Measurements from ENCODE around the gene PROX1. TPM values are rescaled to one million over a fixed set of nuclear protein-coding genes. Genes with fewer than 3 reads are reported as not detected.
"Not testable (repeated sequence)": the region's sequence is repeated elsewhere in the genome, so short reads cannot be mapped to it uniquely, and the experiment has no call there.

PROX1 gene
- total RNA-seq, 1 donor from 2014 or later = 14.3 TPM

DNA sequence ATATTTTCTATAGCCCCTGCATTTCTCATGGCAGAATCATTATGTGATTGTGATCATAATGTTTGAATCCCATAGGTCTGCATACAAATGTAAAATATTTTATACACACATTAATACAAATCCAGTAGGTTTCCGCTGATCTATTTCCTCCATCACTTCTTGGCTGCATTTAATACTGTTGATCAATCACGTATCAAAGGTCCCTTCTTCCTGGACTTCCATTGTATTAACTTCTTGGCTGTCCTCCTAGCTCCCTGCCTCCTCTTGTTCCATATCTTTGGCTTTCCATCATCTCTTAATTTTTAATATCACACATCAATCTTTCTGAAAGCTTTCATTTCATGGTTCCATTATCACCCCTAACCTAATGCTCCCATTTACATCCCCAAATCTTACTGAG is 97.6 kb downstream of the PROX1 start:
- H3K27me3 Mint-ChIP-seq (ENCODE audit: low read depth) = no peaks in the 10 kb centered on the region
- no peaks in the 10 kb centered on the region for H3K4me1 Mint-ChIP-seq
- no peak for DNase-seq (ENCODE audit: low read depth, low spot score)
- H3K9me3 Mint-ChIP-seq = peaks cover 9% of the 10 kb centered on the region
- no peak overlapping the region for H3K4me3 Mint-ChIP-seq
- TF ChIP-seq, protein P1, sequence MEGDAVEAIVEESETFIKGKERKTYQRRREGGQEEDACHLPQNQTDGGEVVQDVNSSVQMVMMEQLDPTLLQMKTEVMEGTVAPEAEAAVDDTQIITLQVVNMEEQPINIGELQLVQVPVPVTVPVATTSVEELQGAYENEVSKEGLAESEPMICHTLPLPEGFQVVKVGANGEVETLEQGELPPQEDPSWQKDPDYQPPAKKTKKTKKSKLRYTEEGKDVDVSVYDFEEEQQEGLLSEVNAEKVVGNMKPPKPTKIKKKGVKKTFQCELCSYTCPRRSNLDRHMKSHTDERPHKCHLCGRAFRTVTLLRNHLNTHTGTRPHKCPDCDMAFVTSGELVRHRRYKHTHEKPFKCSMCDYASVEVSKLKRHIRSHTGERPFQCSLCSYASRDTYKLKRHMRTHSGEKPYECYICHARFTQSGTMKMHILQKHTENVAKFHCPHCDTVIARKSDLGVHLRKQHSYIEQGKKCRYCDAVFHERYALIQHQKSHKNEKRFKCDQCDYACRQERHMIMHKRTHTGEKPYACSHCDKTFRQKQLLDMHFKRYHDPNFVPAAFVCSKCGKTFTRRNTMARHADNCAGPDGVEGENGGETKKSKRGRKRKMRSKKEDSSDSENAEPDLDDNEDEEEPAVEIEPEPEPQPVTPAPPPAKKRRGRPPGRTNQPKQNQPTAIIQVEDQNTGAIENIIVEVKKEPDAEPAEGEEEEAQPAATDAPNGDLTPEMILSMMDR (conservative IDR thresholded peaks at IDR 0.05) = no peak
- H3K27ac Mint-ChIP-seq (ENCODE audit: unreplicated experiment) = no peak overlapping the region
- no peaks in the 10 kb centered on the region for H3K36me3 Mint-ChIP-seq (ENCODE audit: low read depth)

DNA sequence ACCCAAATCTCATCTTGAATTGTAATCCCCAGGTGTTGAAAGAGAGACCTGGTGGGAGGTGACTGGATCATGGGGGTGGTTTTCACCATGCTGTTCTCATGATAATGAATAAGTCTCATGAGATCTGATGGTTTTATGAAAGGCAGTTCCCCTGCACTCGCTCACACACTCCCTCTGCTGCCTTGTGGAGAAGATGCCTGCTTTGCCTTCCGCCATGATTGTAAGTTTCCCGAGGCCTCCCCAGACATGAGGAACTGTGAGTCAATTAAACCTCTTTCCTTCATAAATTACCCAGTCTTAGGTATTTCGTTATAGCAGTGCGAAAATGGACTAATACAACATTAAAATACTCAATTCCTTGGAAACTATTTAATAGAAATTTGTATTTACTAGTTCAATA is 99.2 kb downstream of the PROX1 start:
- H3K27ac Mint-ChIP-seq (ENCODE audit: unreplicated experiment) = no peak overlapping the region
- H3K9me3 Mint-ChIP-seq = peaks cover 9% of the 10 kb centered on the region
- TF ChIP-seq, protein P1 (conservative IDR thresholded peaks at IDR 0.05) = no peak
- no peaks in the 10 kb centered on the region for H3K36me3 Mint-ChIP-seq (ENCODE audit: low read depth)
- H3K4me3 Mint-ChIP-seq = no peak overlapping the region
- DNase-seq (ENCODE audit: low read depth, low spot score) = no peak
- H3K27me3 Mint-ChIP-seq (ENCODE audit: low read depth) = no peaks in the 10 kb centered on the region
- H3K4me1 Mint-ChIP-seq = no peaks in the 10 kb centered on the region

DNA sequence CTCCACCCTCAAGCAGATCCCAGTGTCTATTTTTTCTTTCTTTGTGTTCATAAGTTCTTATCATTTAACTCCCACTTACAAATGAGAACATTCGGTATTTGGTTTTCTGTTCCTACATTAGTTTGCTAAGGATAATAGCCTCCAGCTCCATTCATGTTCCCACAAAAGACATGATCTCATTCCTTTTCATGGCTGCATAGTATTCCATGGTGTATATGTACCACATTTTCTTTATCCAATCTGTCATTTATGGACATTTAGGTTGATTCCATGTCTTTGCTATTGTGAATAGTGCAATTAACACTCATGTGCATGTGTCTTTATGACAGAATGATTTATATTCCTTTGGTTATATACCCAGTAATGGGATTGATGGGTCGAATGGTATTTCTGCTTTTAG is 101.2 kb downstream of the PROX1 start:
- H3K9me3 Mint-ChIP-seq = peaks cover 13% of the 10 kb centered on the region
- not testable (repeated sequence) for H3K36me3 Mint-ChIP-seq (ENCODE audit: low read depth); H3K4me1 Mint-ChIP-seq; H3K27me3 Mint-ChIP-seq (ENCODE audit: low read depth); DNase-seq (ENCODE audit: low read depth, low spot score); H3K4me3 Mint-ChIP-seq; H3K27ac Mint-ChIP-seq (ENCODE audit: unreplicated experiment)
